HCT116 (cell line): ENCODE data around the gene ADAMTSL5. TPM values are rescaled to one million over a fixed set of nuclear protein-coding genes. Genes with fewer than 3 reads are reported as not detected.

Experiments
- ATAC-seq: fragments of 200-7000 bp; cut with Tn5 transposase; 2 replicates; pipeline ENCODE4 v1.9.1; 2020; ENCODE audit warnings: mild to moderate bottlenecking, moderate library complexity
- BruUV-seq: library from RNA; stranded (reverse); fragments of 400-500 nt; replicated peaks from 2 replicates; lab custom pipeline; 2021; lab: Mats Ljungman, UMichigan
- CTCF ChIA-PET: fragments of 300-600 bp; sonication (Branson Sonifier 250); formaldehyde crosslinking; loops from one replicate; lab custom pipeline; 2021; ENCODE audit warnings: antibody characterized with exemption; lab: Charles Lee
- POLR2A ChIA-PET: fragments of 300-600, 350-600 bp; sonication (Branson Sonifier 250); formaldehyde crosslinking; loops from one replicate; lab custom pipeline; 2021; ENCODE audit warnings: antibody characterized with exemption; lab: Charles Lee
- RAD21 ChIA-PET, 2 experiments: fragments of 300-600 bp; sonication (Branson Sonifier 250); formaldehyde crosslinking; loops; one replicate each; lab custom pipeline; 2023; ENCODE audit warnings: low total read pairs in 2 of 2; ENCODE audit not compliant: uncharacterized antibody in 2 of 2, unreplicated experiment in 2 of 2, low non-redundant PET in 1 of 2; lab: Charles Lee
- DNase-seq: peaks from one replicate; pipeline ENCODE4 v3.0.0-alpha.2; 2010; ENCODE audit warnings: low read depth, low spot score
- H2AFZ ChIP-seq: fragments of 200-600 bp; shearing (Covaris generic), sonication (generic); 2 replicates; pipeline ENCODE4 v1.6.1; 2017; ENCODE audit warnings: low read depth, mixed run types, mixed read lengths, antibody characterized with exemption, low read length; ENCODE audit not compliant: poor library complexity, severe bottlenecking
- H3K27ac ChIP-seq: 2 replicates; pipeline ENCODE4 v1.5.1; 2012; ENCODE audit warnings: low read depth, low read length
- H3K27me3 ChIP-seq: fragments of 200-600 bp; sonication (generic); 2 replicates; pipeline ENCODE4 v1.6.1; 2016; ENCODE audit warnings: mixed run types, low read length, mixed read lengths; ENCODE audit not compliant: insufficient read depth
- H3K36me3 ChIP-seq, 2 experiments: fragments of 200-500 bp in 1 of 2; fragments of 200-600 bp in 1 of 2; sonication (Bioruptor generic) in 1 of 2; sonication (generic) in 1 of 2; 2 replicates each; pipeline versions ENCODE4 v1.5.1 to v1.6.1; 2014 to 2016; ENCODE audit warnings: low read length in 2 of 2, inconsistent platforms in 1 of 2, mixed read lengths in 1 of 2, mixed run types in 1 of 2; ENCODE audit not compliant: insufficient read depth in 2 of 2, control insufficient read depth in 1 of 2
- H3K4me1 ChIP-seq, 2 experiments: fragments of 200-600 bp in 1 of 2; sonication (generic) in 1 of 2; 2 replicates each; pipeline versions ENCODE4 v1.5.1 to v1.6.1; 2012 to 2017; ENCODE audit warnings: low read length in 2 of 2, inconsistent platforms in 1 of 2, mild to moderate bottlenecking in 1 of 2, mixed read lengths in 1 of 2, mixed run types in 1 of 2, moderate library complexity in 1 of 2; ENCODE audit not compliant: insufficient read depth in 2 of 2, control insufficient read depth in 1 of 2
- H3K4me2 ChIP-seq: fragments of 200-600 bp; sonication (generic); 2 replicates; pipeline ENCODE4 v1.6.1; 2017; ENCODE audit warnings: mixed run types, low read length, mixed read lengths
- H3K4me3 ChIP-seq, 2 experiments: fragments of 200-600 bp in 1 of 2; sonication (generic) in 1 of 2; replicated peaks in 1 of 2; 2 replicates each; pipeline ENCODE4 v1.5.1; 2011 to 2016; ENCODE audit warnings: low read length in 2 of 2, control low read depth in 1 of 2, low read depth in 1 of 2, mild to moderate bottlenecking in 1 of 2, mixed read lengths in 1 of 2, mixed run types in 1 of 2
- H3K79me2 ChIP-seq: fragments of 200-600 bp; sonication (generic); 2 replicates; pipeline ENCODE4 v1.6.1; 2017; ENCODE audit warnings: mild to moderate bottlenecking, mixed run types, low read length, moderate library complexity, mixed read lengths; ENCODE audit not compliant: insufficient read depth
- H3K9ac ChIP-seq: fragments of 200-600 bp; sonication (generic); 2 replicates; pipeline ENCODE4 v1.6.1; 2016; ENCODE audit warnings: low read length, mixed read lengths
- H3K9me2 ChIP-seq: fragments of 200-600 bp; sonication (generic), shearing (Covaris generic); 2 replicates; pipeline ENCODE4 v1.6.1; 2017; ENCODE audit warnings: mixed run types, mild to moderate bottlenecking, moderate library complexity; ENCODE audit not compliant: insufficient read depth
- H3K9me3 ChIP-seq, 2 experiments: fragments of 200-500 bp in 1 of 2; fragments of 200-600 bp in 1 of 2; sonication (Bioruptor generic) in 1 of 2; sonication (generic) in 1 of 2; 2 replicates each; pipeline ENCODE4 v1.6.1; 2014 to 2017; ENCODE audit warnings: low read length in 2 of 2, mixed read lengths in 2 of 2, inconsistent platforms in 1 of 2, low read depth in 1 of 2, mild to moderate bottlenecking in 1 of 2, mixed run types in 1 of 2, moderate library complexity in 1 of 2; ENCODE audit not compliant: control insufficient read depth in 1 of 2, insufficient read depth in 1 of 2
- H4K20me1 ChIP-seq: fragments of 200-600 bp; sonication (generic), shearing (Covaris generic); 2 replicates; pipeline ENCODE4 v1.6.1; 2017; ENCODE audit warnings: mixed run types, mild to moderate bottlenecking, moderate library complexity; ENCODE audit not compliant: insufficient read depth
- CTCF ChIP-seq, 3 experiments: fragments of 200-600 bp in 1 of 3; sonication (generic) in 1 of 3; IDR thresholded peaks in 2 of 3; conservative IDR thresholded peaks in 1 of 3; 2 replicates each; pipeline ENCODE4 v1.5.1; 2012 to 2017; ENCODE audit warnings: low read depth in 2 of 3, low read length in 2 of 3, antibody characterized with exemption in 1 of 3, borderline replicate concordance in 1 of 3, control low read depth in 1 of 3, mild to moderate bottlenecking in 1 of 3, mixed read lengths in 1 of 3, mixed run types in 1 of 3, moderate library complexity in 1 of 3; ENCODE audit not compliant: insufficient read depth in 1 of 3
- ELF1 ChIP-seq: IDR thresholded peaks from 2 replicates; pipeline ENCODE4 v1.6.1; 2012; ENCODE audit warnings: low read depth, borderline replicate concordance
- FOSL1 ChIP-seq: IDR thresholded peaks from 2 replicates; pipeline ENCODE4 v1.6.1; 2012; ENCODE audit warnings: low read depth
- JUND ChIP-seq: IDR thresholded peaks from 2 replicates; pipeline ENCODE4 v1.6.1; 2012
- POLR2AphosphoS5 ChIP-seq: IDR thresholded peaks from 2 replicates; pipeline ENCODE4 v1.6.1; 2011; ENCODE audit warnings: mild to moderate bottlenecking, low read depth, low read length, moderate library complexity
- REST ChIP-seq: IDR thresholded peaks from 2 replicates; pipeline ENCODE4 v1.6.1; 2012; ENCODE audit warnings: low read depth
- SIN3A ChIP-seq: IDR thresholded peaks from 2 replicates; pipeline ENCODE4 v1.6.1; 2012; ENCODE audit warnings: low read depth
- SRF ChIP-seq: IDR thresholded peaks from 2 replicates; pipeline ENCODE4 v1.6.1; 2012; ENCODE audit warnings: low read depth
- ZFX ChIP-seq: fragments of 450-650 bp; IDR thresholded peaks from 2 replicates; pipeline ENCODE4 v1.6.1; 2017
- intact Hi-C: fragments of 100-400 bp; cut with micrococcal nuclease; formaldehyde crosslinking; loops from 2 replicates; pipeline ENCODE4 v1.10.0; 2022
- total RNA-seq: library from RNA; stranded (reverse); gene quantifications from one replicate; pipeline ENCODE4 v1.2.1, GENCODE V29; 2021; ENCODE audit not compliant: unreplicated experiment

The ADAMTSL5 gene
- total RNA-seq, 1 experiment from 2014 or later, result 24.0 TPM

GRCh38 chr19:1528596-1529429, 16.0 kb upstream of the ADAMTSL5 start:
- POLR2A ChIA-PET, result no interaction called here
- no TSS peak for BruUV-seq
- H2AFZ ChIP-seq, result no peak overlapping the region
- no peak for DNase-seq
- H3K9ac ChIP-seq, result no peak overlapping the region
- H3K27ac ChIP-seq, result no peak overlapping the region
- no peaks in the 10 kb centered on the region for H3K4me1 ChIP-seq
- ATAC-seq, result no peak
- CTCF ChIA-PET, result no interaction called here
- no peaks in the 10 kb centered on the region for H3K36me3 ChIP-seq
- intact Hi-C loops, result no loop called here
- TF ChIP-seq ELF1 (no peak), SIN3A (no peak), FOSL1 (no peak), POLR2AphosphoS5 (no peak), SRF (no peak), REST (no peak), JUND (no peak), ZFX (no peak), CTCF (IDR thresholded peaks at IDR 0.05 in 2 of 3, conservative IDR thresholded peaks at IDR 0.05 in 1 of 3; ENCODE audit: borderline replicate concordance in 1 of 3, insufficient read depth in 1 of 3, low read depth in 2 of 3, low read length in 2 of 3) (no peak)
- no peak overlapping the region for H3K4me3 ChIP-seq
- no peaks in the 10 kb centered on the region for H4K20me1 ChIP-seq
- H3K9me2 ChIP-seq, result no peaks in the 10 kb centered on the region
- no peaks in the 10 kb centered on the region for H3K79me2 ChIP-seq
- RAD21 ChIA-PET, result no interaction called here
- H3K4me2 ChIP-seq, result no peak overlapping the region
- no peaks in the 10 kb centered on the region for H3K9me3 ChIP-seq
- no peaks in the 10 kb centered on the region for H3K27me3 ChIP-seq
